ENCODE data around the gene C1QC.

Gene C1QC

GRCh38 chr1:22612671-22613571, 30.5 kb upstream of the C1QC start:
- Mint-ChIP-seq H3K27me3 (peaks cover 20% of the 10 kb centered on the region), H3K36me3 (no peaks in the 10 kb centered on the region), H3K9me3 (no peaks in the 10 kb centered on the region), H3K4me3 (no peak overlapping the region), H3K27ac (no peak overlapping the region), H3K4me1 (no peaks in the 10 kb centered on the region)

GRCh38 chr1:22613572-22613918, 29.9 kb upstream of the C1QC start:
- Mint-ChIP-seq H3K4me1 (no peaks in the 10 kb centered on the region), H3K36me3 (no peaks in the 10 kb centered on the region), H3K27ac (no peak overlapping the region), H3K4me3 (no peak overlapping the region), H3K9me3 (no peaks in the 10 kb centered on the region), H3K27me3 (peaks cover 16% of the 10 kb centered on the region)

GRCh38 chr1:22613951-22614350, 29.5 kb upstream of the C1QC start:
- Mint-ChIP-seq H3K4me1 (no peaks in the 10 kb centered on the region), H3K27me3 (peaks cover 15% of the 10 kb centered on the region), H3K9me3 (no peaks in the 10 kb centered on the region)

GRCh38 chr1:22615886-22616285, 27.5 kb upstream of the C1QC start:
- Mint-ChIP-seq H3K27me3 (peaks cover 21% of the 10 kb centered on the region), H3K9me3 (no peaks in the 10 kb centered on the region), H3K4me3 (no peak overlapping the region), H3K36me3 (no peaks in the 10 kb centered on the region), H3K27ac (no peak overlapping the region), H3K4me1 (no peaks in the 10 kb centered on the region)

More at GRCh38 chr1:22613951-22614350, 29.5 kb upstream of the C1QC start:
- H3K36me3 Mint-ChIP-seq: no peaks in the 10 kb centered on the region
- no peak overlapping the region for H3K4me3 Mint-ChIP-seq
- H3K27ac Mint-ChIP-seq: no peak overlapping the region

- Mint-ChIP-seq H3K27me3 (peaks cover 21% of the 10 kb centered on the region), H3K4me3 (no peak overlapping the region), H3K4me1 (no peaks in the 10 kb centered on the region), H3K9me3 (no peaks in the 10 kb centered on the region), H3K27ac (no peak overlapping the region), H3K36me3 (no peaks in the 10 kb centered on the region)
These were observed 26.9 kb upstream of the C1QC start for GRCh38 chr1:22616571-22616970.

- Mint-ChIP-seq H3K4me1 (no peaks in the 10 kb centered on the region), H3K4me3 (no peak overlapping the region), H3K27me3 (peaks cover 18% of the 10 kb centered on the region), H3K9me3 (no peaks in the 10 kb centered on the region), H3K36me3 (no peaks in the 10 kb centered on the region), H3K27ac (no peak overlapping the region)
These were observed 25.4 kb upstream of the C1QC start for GRCh38 chr1:22618056-22618455.

GRCh38 chr1:22619252-22619651, 24.2 kb upstream of the C1QC start:
- Mint-ChIP-seq H3K36me3 (no peaks in the 10 kb centered on the region), H3K9me3 (no peaks in the 10 kb centered on the region), H3K4me3 (no peak overlapping the region), H3K4me1 (no peaks in the 10 kb centered on the region), H3K27ac (no peak overlapping the region), H3K27me3 (peaks cover 16% of the 10 kb centered on the region)

GRCh38 chr1:22619798-22620197, 23.6 kb upstream of the C1QC start:
- no peak overlapping the region for H3K27ac Mint-ChIP-seq
- no peak overlapping the region for H3K4me3 Mint-ChIP-seq
- no peaks in the 10 kb centered on the region for H3K9me3 Mint-ChIP-seq
- H3K4me1 Mint-ChIP-seq: no peaks in the 10 kb centered on the region
- H3K27me3 Mint-ChIP-seq: peaks cover 14% of the 10 kb centered on the region
- H3K36me3 Mint-ChIP-seq: no peaks in the 10 kb centered on the region

GRCh38 chr1:22621761-22622160, 21.7 kb upstream of the C1QC start:
- Mint-ChIP-seq H3K36me3 (no peaks in the 10 kb centered on the region), H3K9me3 (no peaks in the 10 kb centered on the region), H3K27ac (no peak overlapping the region), H3K27me3 (peaks cover 14% of the 10 kb centered on the region), H3K4me3 (no peak overlapping the region), H3K4me1 (no peaks in the 10 kb centered on the region)

- no peaks in the 10 kb centered on the region for H3K4me1 Mint-ChIP-seq
- H3K27me3 Mint-ChIP-seq: peaks cover 16% of the 10 kb centered on the region
- H3K9me3 Mint-ChIP-seq: no peaks in the 10 kb centered on the region
- H3K36me3 Mint-ChIP-seq: no peaks in the 10 kb centered on the region
- H3K4me3 Mint-ChIP-seq: no peak overlapping the region
- no peak overlapping the region for H3K27ac Mint-ChIP-seq
These were observed 18.0 kb upstream of the C1QC start for GRCh38 chr1:22625262-22625925.

- Mint-ChIP-seq H3K36me3 (no peaks in the 10 kb centered on the region), H3K4me1 (no peaks in the 10 kb centered on the region), H3K27ac (no peak overlapping the region), H3K27me3 (peaks cover 16% of the 10 kb centered on the region), H3K4me3 (no peak overlapping the region), H3K9me3 (no peaks in the 10 kb centered on the region)
These were observed 16.9 kb upstream of the C1QC start for GRCh38 chr1:22626237-22627157.

GRCh38 chr1:22627331-22627730, 16.1 kb upstream of the C1QC start:
- Mint-ChIP-seq H3K4me1 (no peaks in the 10 kb centered on the region), H3K36me3 (no peaks in the 10 kb centered on the region), H3K9me3 (no peaks in the 10 kb centered on the region), H3K27ac (no peak overlapping the region), H3K4me3 (no peak overlapping the region), H3K27me3 (peaks cover 16% of the 10 kb centered on the region)

- H3K4me3 Mint-ChIP-seq: no peak overlapping the region
- H3K9me3 Mint-ChIP-seq: no peaks in the 10 kb centered on the region
- H3K36me3 Mint-ChIP-seq: no peaks in the 10 kb centered on the region
- no peaks in the 10 kb centered on the region for H3K4me1 Mint-ChIP-seq
- no peak overlapping the region for H3K27ac Mint-ChIP-seq
- H3K27me3 Mint-ChIP-seq: peaks cover 19% of the 10 kb centered on the region
These were observed 14.6 kb upstream of the C1QC start for GRCh38 chr1:22628698-22629444.

GRCh38 chr1:22629886-22630285, 13.5 kb upstream of the C1QC start:
- H3K27me3 Mint-ChIP-seq: peaks cover 21% of the 10 kb centered on the region
- H3K27ac Mint-ChIP-seq: no peak overlapping the region
- H3K36me3 Mint-ChIP-seq: no peaks in the 10 kb centered on the region
- no peaks in the 10 kb centered on the region for H3K9me3 Mint-ChIP-seq
- H3K4me3 Mint-ChIP-seq: no peak overlapping the region
- H3K4me1 Mint-ChIP-seq: no peaks in the 10 kb centered on the region
